Astrocyte of the hippocampus (primary cell): ENCODE data around the gene KRTAP5-4.

ENCODE experiments used
- DNase-seq: peaks from one replicate; pipeline ENCODE4 v3.0.0; 2011; ENCODE audit warnings: low read depth, low spot score

Gene KRTAP5-4

DNA sequence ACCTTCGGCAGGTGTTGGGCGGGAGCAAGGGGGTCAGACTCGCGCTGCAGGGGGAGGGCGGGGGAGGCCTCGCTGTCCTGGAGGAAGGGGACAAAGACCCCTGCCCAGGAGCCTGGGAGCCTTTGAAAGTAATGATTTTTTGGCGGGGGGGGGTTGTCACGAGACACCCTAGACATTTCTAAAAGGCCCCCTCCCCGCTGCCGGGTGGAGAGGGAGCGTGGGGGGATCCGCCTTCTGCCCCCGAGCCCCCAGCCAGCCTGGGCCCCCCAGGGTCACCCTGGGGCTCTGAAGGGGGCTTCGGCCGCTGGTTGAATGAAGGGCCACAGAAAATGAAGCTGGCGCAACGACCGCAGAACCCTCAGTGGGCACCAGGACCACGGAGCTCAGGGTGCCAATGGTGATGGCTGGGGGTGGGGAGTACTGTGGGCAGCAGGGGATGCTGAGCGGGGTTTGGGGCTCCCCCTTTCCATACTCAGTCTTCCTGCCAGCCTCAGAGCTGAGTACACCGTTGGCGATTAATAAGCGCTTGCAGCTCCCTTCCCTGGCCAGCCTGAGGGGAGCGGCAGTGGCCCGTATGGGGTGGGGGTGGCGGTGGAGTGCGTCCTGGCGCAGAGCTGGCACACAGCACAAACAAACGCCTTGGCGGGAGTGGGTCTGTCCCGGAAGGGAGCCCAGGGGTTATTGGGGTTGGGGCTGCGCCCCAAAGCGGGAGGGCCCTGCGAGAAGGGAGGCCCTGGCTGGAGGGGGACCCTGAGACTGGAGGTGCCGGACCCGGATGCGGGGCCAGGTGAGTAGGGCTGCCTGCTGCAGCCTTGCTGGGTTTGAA lies 48.6 kb downstream of the KRTAP5-4 start:
- DNase-seq: no peak

DNA sequence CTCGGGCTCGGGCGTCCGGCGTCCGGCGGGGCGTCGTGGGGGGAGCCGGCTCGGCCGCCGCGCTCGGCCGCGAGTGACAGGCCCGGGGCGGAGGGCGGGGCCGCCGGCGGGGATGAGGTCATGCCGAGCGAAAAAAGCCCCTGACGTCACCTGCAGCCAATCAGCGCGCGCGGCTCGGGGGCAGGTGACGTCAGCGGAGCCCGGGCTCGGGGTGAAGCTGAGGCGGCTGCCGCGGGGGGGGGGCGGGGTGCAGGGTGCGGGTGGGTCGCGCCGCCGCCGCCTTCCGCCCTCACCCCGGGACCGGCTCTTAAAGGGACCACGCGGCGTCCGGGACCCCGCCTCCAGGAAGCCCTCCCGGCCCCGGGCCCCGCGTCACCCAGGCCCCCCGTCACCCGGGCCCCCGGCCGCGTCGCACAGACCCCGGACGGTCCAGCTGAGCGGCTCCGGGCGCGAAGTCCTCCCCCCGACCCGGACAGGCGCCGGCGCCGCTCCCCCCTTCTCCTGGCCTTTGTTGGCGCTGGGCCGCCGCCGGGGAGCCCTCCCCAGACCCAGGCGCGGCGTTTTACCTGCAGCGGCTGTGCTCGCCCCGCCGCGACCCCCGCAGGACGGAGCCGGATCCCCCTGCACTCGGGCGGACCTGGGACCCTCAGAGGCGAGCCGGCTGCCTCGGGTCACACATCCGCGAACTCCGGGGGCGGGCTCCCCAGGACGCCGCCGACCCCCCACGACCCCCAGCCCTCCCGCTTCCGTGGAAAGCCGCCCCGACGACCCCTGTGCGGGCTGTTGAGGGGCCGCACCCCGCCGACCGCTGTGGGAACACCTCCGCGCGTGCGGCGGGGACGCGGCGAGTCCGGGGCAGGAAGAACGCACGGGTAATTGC lies 49.5 kb downstream of the KRTAP5-4 start, which contains the start of gene DUSP8:
Gene DUSP8, minus strand, starts transcription at position 75 of the 880 bp plus-strand sequence. CDS start 6,445 bp downstream, outside the sequence.
- DNase-seq: peak; percentile 97

DNA sequence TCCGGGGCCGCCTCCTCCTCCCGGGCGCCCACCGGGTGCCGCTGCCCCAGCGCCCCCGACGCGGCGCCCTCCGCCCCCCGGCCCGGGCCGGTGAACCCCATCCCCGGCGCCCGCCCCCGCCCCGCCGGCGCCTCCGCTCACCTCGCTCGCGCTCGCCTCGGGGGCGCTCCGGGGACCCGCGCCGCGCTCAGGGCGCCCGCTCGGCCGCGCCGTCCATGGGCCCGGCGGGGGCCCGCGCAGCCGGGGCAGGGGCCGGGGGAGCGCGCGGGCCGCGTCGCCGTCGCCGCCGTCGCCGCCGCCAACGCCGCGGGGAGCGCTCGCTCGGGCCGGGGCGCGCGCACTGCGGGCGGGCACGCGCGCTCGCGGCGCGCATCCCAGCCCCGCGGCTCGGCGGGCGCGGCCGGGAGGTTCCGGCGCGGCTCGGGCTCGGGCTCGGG lies 50.2 kb downstream of the KRTAP5-4 start:
- no peak for DNase-seq
